DOHH2 (cell line): ENCODE data around the gene CNPY1.

Experiments
- EZH2phosphoT487 ChIP-seq: fragments of 200-600 bp; sonication (generic); IDR thresholded peaks from 2 replicates; pipeline ENCODE4 v1.6.1; 2017; ENCODE audit warnings: borderline replicate concordance, mild to moderate bottlenecking, antibody characterized with exemption, low read length, moderate library complexity, mixed read lengths
- TF ChIP-seq, protein P1 (sequence below): fragments of 200-600 bp; sonication (generic); IDR thresholded peaks from one replicate; pipeline ENCODE4 v1.5.1; 2014; ENCODE audit warnings: antibody characterized with exemption, mild to moderate bottlenecking, low read depth, low read length; ENCODE audit not compliant: poor library complexity, severe bottlenecking

GRCh38 chr7:155560196-155560885 lies 14.0 kb upstream of the CNPY1 start:
- TF ChIP-seq, protein P1, sequence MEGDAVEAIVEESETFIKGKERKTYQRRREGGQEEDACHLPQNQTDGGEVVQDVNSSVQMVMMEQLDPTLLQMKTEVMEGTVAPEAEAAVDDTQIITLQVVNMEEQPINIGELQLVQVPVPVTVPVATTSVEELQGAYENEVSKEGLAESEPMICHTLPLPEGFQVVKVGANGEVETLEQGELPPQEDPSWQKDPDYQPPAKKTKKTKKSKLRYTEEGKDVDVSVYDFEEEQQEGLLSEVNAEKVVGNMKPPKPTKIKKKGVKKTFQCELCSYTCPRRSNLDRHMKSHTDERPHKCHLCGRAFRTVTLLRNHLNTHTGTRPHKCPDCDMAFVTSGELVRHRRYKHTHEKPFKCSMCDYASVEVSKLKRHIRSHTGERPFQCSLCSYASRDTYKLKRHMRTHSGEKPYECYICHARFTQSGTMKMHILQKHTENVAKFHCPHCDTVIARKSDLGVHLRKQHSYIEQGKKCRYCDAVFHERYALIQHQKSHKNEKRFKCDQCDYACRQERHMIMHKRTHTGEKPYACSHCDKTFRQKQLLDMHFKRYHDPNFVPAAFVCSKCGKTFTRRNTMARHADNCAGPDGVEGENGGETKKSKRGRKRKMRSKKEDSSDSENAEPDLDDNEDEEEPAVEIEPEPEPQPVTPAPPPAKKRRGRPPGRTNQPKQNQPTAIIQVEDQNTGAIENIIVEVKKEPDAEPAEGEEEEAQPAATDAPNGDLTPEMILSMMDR: no peak
- TF ChIP-seq EZH2phosphoT487: no peak
